Measurements from ENCODE around the gene SMG9.

SMG9 gene

GRCh38 chr19:43751466-43752220 lies 3.1 kb downstream of the SMG9 start:
- no peak for DNase-seq

- DNase-seq = no peak
These were observed 4.9 kb downstream of the SMG9 start for GRCh38 chr19:43749898-43750297.

- DNase-seq = no peak
These were observed 5.6 kb downstream of the SMG9 start for GRCh38 chr19:43749152-43749551.

- no peak for DNase-seq
These were observed 6.1 kb downstream of the SMG9 start for GRCh38 chr19:43748685-43749084.

- no peak for DNase-seq
These were observed 6.6 kb downstream of the SMG9 start for GRCh38 chr19:43748205-43748594.

- DNase-seq = no peak
These were observed 7.1 kb downstream of the SMG9 start for GRCh38 chr19:43747557-43748204.

- no peak for DNase-seq
These were observed 11.7 kb downstream of the SMG9 start for GRCh38 chr19:43743059-43743458.

- DNase-seq = no peak
These were observed 13.5 kb downstream of the SMG9 start for GRCh38 chr19:43741075-43741825.

- DNase-seq = no peak
These were observed 15.1 kb downstream of the SMG9 start for GRCh38 chr19:43739439-43740235.

- no peak for DNase-seq
These were observed 16.0 kb downstream of the SMG9 start for GRCh38 chr19:43738780-43739211.

- no peak for DNase-seq
These were observed 18.8 kb downstream of the SMG9 start for GRCh38 chr19:43735957-43736356.

GRCh38 chr19:43735013-43735412 lies 19.7 kb downstream of the SMG9 start:
- no peak for DNase-seq

- DNase-seq = no peak
These were observed 22.9 kb downstream of the SMG9 start for GRCh38 chr19:43731846-43732245.

- DNase-seq = no peak
These were observed 23.4 kb downstream of the SMG9 start for GRCh38 chr19:43731346-43731745.

GRCh38 chr19:43729919-43730318 lies 24.8 kb downstream of the SMG9 start:
- DNase-seq = no peak

- DNase-seq = no peak
These were observed 27.2 kb downstream of the SMG9 start for GRCh38 chr19:43727593-43727853.

GRCh38 chr19:43726736-43727592 lies 27.8 kb downstream of the SMG9 start:
- no peak for DNase-seq

- DNase-seq = no peak
These were observed 29.3 kb downstream of the SMG9 start for GRCh38 chr19:43725468-43725867.

GRCh38 chr19:43724896-43725295 lies 29.9 kb downstream of the SMG9 start:
- DNase-seq = no peak

- DNase-seq = no peak
These were observed 31.2 kb downstream of the SMG9 start for GRCh38 chr19:43723588-43723987.

- DNase-seq = no peak
These were observed 33.2 kb downstream of the SMG9 start for GRCh38 chr19:43721469-43722048.

- peak; percentile 29 for DNase-seq
These were observed 33.8 kb downstream of the SMG9 start for GRCh38 chr19:43720936-43721335.

Data from activated CD4-positive, alpha-beta T cell treated with anti-CD3 and anti-CD28 coated beads for 48 hours (primary cell).